ENCODE results near the gene TMEM53. TPM values are rescaled to one million over a fixed set of nuclear protein-coding genes. Genes with fewer than 3 reads are reported as not detected.

TMEM53 gene
- total and polyA plus RNA-seq, 3 donors from 2014 or later = 15.6 to 40.2 (median 18.9) TPM

DNA sequence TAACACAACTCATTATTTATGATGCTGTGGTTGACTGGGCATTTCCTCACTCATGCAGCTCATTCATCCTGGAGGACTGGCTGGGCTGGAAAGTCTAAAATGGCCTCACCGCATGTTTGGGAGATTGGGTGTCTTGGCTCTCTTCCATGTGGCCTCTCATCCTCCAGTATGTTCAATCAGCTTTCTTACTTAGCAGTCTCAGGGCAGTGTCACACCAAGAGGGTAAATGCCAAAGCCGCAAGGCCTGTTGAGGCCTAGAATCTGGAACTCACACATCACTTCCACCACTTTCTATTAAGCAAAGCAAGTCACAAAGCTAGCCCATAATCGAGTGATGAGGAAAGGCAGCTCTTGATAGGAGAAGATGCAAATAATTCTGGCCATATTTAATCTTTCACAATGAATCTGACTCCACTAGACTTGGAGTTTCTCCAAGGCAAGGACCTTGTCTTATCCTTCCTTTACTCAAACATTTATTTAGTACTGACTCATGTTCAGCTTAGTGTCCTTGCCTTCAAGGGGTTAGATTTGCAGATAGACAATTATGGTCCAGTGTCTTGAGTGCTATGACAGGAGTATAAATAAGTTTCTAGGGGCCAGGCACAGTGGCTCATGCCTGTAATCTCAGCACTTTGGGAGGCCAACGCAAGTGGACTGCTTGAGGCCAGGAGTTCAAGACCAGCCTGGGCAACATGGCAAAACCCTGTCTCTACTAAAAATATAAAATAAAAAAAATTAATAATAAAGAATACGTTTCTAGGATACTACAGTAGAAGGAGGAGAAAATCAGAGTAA lies 45.1 kb downstream of the TMEM53 start:
- intact Hi-C loops (cut with DNase I; ENCODE audit: low total_unique reads) = no loop called here
- WGBS, 2 donors = 86 to 91% methylated on average over 5 of the region's 5 CpGs
- TF ChIP-seq POLR2A (IDR thresholded peaks at IDR 0.05) = no peak
- TF ChIP-seq, protein P1, sequence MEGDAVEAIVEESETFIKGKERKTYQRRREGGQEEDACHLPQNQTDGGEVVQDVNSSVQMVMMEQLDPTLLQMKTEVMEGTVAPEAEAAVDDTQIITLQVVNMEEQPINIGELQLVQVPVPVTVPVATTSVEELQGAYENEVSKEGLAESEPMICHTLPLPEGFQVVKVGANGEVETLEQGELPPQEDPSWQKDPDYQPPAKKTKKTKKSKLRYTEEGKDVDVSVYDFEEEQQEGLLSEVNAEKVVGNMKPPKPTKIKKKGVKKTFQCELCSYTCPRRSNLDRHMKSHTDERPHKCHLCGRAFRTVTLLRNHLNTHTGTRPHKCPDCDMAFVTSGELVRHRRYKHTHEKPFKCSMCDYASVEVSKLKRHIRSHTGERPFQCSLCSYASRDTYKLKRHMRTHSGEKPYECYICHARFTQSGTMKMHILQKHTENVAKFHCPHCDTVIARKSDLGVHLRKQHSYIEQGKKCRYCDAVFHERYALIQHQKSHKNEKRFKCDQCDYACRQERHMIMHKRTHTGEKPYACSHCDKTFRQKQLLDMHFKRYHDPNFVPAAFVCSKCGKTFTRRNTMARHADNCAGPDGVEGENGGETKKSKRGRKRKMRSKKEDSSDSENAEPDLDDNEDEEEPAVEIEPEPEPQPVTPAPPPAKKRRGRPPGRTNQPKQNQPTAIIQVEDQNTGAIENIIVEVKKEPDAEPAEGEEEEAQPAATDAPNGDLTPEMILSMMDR (IDR thresholded peaks at IDR 0.05) = no peak
- H3K27ac ChIP-seq = no peak overlapping the region
- peaks cover 13% of the 10 kb centered on the region for H3K4me1 ChIP-seq
- no peaks in the 10 kb centered on the region for H3K36me3 ChIP-seq (ENCODE audit: low read depth, missing control alignments)
- no peaks in the 10 kb centered on the region for H3K9me3 ChIP-seq
- H3K27me3 ChIP-seq = no peaks in the 10 kb centered on the region
- no peak for DNase-seq
- H3K4me3 ChIP-seq = no peak overlapping the region

DNA sequence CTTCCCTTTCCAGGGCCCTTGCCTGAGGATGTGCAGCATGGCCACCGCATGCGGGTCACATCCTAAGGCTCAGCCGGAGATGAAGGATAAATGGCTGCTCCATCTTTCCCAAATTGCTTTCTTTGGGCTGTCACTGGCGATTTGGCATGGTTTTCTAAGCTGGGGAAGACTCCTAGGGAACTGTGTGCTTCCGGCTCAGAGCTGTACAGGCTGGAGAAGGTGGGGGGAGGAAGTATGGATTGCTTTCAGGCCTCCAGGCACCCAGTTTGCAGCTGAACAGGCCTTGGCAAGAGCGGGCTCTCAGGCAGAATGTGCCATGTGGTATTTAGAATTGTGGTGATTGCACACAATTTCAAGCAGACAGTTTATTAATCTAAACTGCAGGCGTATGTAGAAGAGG lies 48.9 kb downstream of the TMEM53 start:
- intact Hi-C loops (cut with DNase I; ENCODE audit: low total_unique reads) = no loop called here
- H3K27ac ChIP-seq = no peak overlapping the region
- TF ChIP-seq, protein P1 (IDR thresholded peaks at IDR 0.05) = no peak
- TF ChIP-seq POLR2A (IDR thresholded peaks at IDR 0.05) = no peak
- WGBS, 2 donors = 86 to 90% methylated on average over 5 to 7 of the region's 7 CpGs
- H3K27me3 ChIP-seq = no peaks in the 10 kb centered on the region
- no peak for DNase-seq
- H3K4me1 ChIP-seq = no peaks in the 10 kb centered on the region
- no peaks in the 10 kb centered on the region for H3K36me3 ChIP-seq (ENCODE audit: low read depth, missing control alignments)
- no peak overlapping the region for H3K4me3 ChIP-seq
- H3K9me3 ChIP-seq = no peaks in the 10 kb centered on the region

DNA sequence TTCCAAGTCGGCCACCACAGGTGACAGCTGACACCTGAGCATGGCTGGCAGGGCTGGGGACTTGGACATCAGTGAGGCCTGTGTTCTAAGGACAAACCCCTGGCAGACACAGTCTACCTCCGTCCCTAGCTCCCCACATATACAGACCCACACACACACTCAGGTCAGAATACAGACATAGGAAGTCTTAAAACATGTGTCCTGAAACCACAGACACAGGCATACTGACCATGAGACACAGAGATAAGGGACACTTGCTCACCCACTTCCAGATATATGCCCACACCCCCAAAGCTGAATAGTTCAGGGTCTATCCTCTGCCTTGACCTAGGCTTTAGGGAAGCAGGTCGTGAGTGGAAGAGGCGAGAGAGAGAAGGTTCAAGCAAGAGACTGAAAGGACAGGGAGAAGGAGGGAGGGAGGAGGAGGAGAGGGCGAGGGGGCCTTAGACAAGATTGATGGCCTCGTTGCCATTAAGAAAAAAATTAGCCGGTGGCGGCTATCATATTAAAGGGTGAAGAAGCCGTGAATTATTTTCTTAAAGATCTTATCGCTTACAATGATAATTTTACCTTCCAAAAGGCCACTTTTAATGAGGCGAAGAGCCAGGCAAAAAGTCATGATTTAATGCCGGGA lies 49.9 kb downstream of the TMEM53 start:
- TF ChIP-seq, protein P1 (IDR thresholded peaks at IDR 0.05) = no peak
- no peak for TF ChIP-seq POLR2A (IDR thresholded peaks at IDR 0.05)

DNA sequence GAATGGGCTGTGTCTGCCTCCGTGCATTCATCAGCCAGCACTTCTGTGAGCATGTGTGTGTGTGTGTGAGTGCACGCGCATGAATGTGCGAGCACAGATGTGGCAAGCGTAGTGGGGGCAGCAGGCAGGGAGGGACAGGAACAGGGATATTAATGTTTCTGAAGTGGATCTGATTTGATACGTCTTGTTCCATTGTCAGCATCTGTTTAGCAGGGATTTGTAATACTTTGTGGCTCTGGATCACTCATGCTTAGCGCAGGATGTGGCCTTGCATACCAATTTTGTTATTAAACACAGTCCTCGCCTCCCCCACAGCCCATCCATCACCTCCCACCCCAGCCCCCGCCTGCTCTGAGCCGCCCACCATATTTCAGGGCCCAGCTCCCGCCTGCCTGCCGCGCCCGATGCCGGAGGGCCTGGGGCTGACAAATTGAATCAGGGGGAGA lies 52.4 kb downstream of the TMEM53 start:
- intact Hi-C loops (cut with DNase I; ENCODE audit: low total_unique reads) = no loop called here
- DNase-seq = no peak
- Histone ChIP-seq H3K4me1 (peaks cover 7% of the 10 kb centered on the region), H3K27me3 (no peaks in the 10 kb centered on the region), H3K36me3 (ENCODE audit: low read depth, missing control alignments) (no peaks in the 10 kb centered on the region), H3K9me3 (no peaks in the 10 kb centered on the region), H3K27ac (no peak overlapping the region), H3K4me3 (no peak overlapping the region)
- WGBS, 2 donors = 78 to 90% methylated on average over 14 to 15 of the region's 15 CpGs
- TF ChIP-seq, protein P1 (IDR thresholded peaks at IDR 0.05) = no peak
- TF ChIP-seq POLR2A (IDR thresholded peaks at IDR 0.05) = no peak

More for the DNA sequence above, 49.9 kb downstream of the TMEM53 start:
- no peaks in the 10 kb centered on the region for H3K27me3 ChIP-seq
- H3K4me1 ChIP-seq = no peaks in the 10 kb centered on the region
- no peak overlapping the region for H3K4me3 ChIP-seq
- no peak for DNase-seq
- 74 to 81% methylated on average over 12 of the region's 12 CpGs for WGBS, 2 donors
- H3K36me3 ChIP-seq (ENCODE audit: low read depth, missing control alignments) = no peaks in the 10 kb centered on the region
- intact Hi-C loops (cut with DNase I; ENCODE audit: low total_unique reads) = no loop called here
- H3K27ac ChIP-seq = no peak overlapping the region
- no peaks in the 10 kb centered on the region for H3K9me3 ChIP-seq
